ENCODE measurements around the gene TRPM3. TPM values are rescaled to one million over a fixed set of nuclear protein-coding genes. Genes with fewer than 3 reads are reported as not detected.

TRPM3 gene
- total RNA-seq, 1 donor from 2014 or later = not detected

GRCh38 chr9:70873506-70873905 lies 247.9 kb downstream of the TRPM3 start:
- H3K27ac Mint-ChIP-seq = no peak overlapping the region
- no peaks in the 10 kb centered on the region for H3K36me3 Mint-ChIP-seq (ENCODE audit: low read depth)
- DNase-seq = no peak
- H3K4me1 Mint-ChIP-seq = no peaks in the 10 kb centered on the region
- H3K9me3 Mint-ChIP-seq = no peaks in the 10 kb centered on the region
- no peak overlapping the region for H3K4me3 Mint-ChIP-seq
- H3K27me3 Mint-ChIP-seq = peaks cover 2% of the 10 kb centered on the region
- intact Hi-C loops (cut with micrococcal nuclease) = no loop called here

- DNase-seq = no peak
- H3K4me3 Mint-ChIP-seq = no peak overlapping the region
- H3K36me3 Mint-ChIP-seq (ENCODE audit: low read depth) = no peaks in the 10 kb centered on the region
- H3K4me1 Mint-ChIP-seq = no peaks in the 10 kb centered on the region
- H3K27me3 Mint-ChIP-seq = peaks cover 2% of the 10 kb centered on the region
- intact Hi-C loops (cut with micrococcal nuclease) = no loop called here
- no peak overlapping the region for H3K27ac Mint-ChIP-seq
- H3K9me3 Mint-ChIP-seq = no peaks in the 10 kb centered on the region
These were observed 252.5 kb downstream of the TRPM3 start for GRCh38 chr9:70868661-70869652.

- intact Hi-C loops (cut with micrococcal nuclease) = no loop called here
- Mint-ChIP-seq H3K36me3 (ENCODE audit: low read depth) (no peaks in the 10 kb centered on the region), H3K4me1 (no peaks in the 10 kb centered on the region), H3K9me3 (no peaks in the 10 kb centered on the region), H3K4me3 (no peak overlapping the region), H3K27me3 (peaks cover 2% of the 10 kb centered on the region), H3K27ac (no peak overlapping the region)
- DNase-seq = no peak
These were observed 253.4 kb downstream of the TRPM3 start for GRCh38 chr9:70868041-70868440.

- intact Hi-C loops (cut with micrococcal nuclease) = no loop called here
- Mint-ChIP-seq H3K4me3 (no peak overlapping the region), H3K27ac (no peak overlapping the region), H3K9me3 (no peaks in the 10 kb centered on the region), H3K36me3 (ENCODE audit: low read depth) (no peaks in the 10 kb centered on the region), H3K4me1 (no peaks in the 10 kb centered on the region), H3K27me3 (no peaks in the 10 kb centered on the region)
- no peak for DNase-seq
These were observed 255.9 kb downstream of the TRPM3 start for GRCh38 chr9:70865471-70865870.

- Mint-ChIP-seq H3K27me3 (no peaks in the 10 kb centered on the region), H3K4me3 (no peak overlapping the region), H3K9me3 (no peaks in the 10 kb centered on the region), H3K4me1 (no peaks in the 10 kb centered on the region), H3K36me3 (ENCODE audit: low read depth) (no peaks in the 10 kb centered on the region), H3K27ac (no peak overlapping the region)
- intact Hi-C loops (cut with micrococcal nuclease) = no loop called here
- DNase-seq = no peak
These were observed 259.6 kb downstream of the TRPM3 start for GRCh38 chr9:70861797-70862196.

GRCh38 chr9:70861376-70861775 lies 260.0 kb downstream of the TRPM3 start:
- Mint-ChIP-seq H3K27ac (no peak overlapping the region), H3K4me1 (no peaks in the 10 kb centered on the region), H3K27me3 (no peaks in the 10 kb centered on the region), H3K4me3 (no peak overlapping the region), H3K9me3 (no peaks in the 10 kb centered on the region), H3K36me3 (ENCODE audit: low read depth) (no peaks in the 10 kb centered on the region)
- intact Hi-C loops (cut with micrococcal nuclease) = no loop called here
- no peak for DNase-seq

GRCh38 chr9:70859694-70860093 lies 261.7 kb downstream of the TRPM3 start:
- DNase-seq = no peak
- Mint-ChIP-seq H3K4me3 (no peak overlapping the region), H3K27ac (no peak overlapping the region), H3K4me1 (no peaks in the 10 kb centered on the region), H3K9me3 (no peaks in the 10 kb centered on the region), H3K27me3 (no peaks in the 10 kb centered on the region), H3K36me3 (ENCODE audit: low read depth) (no peaks in the 10 kb centered on the region)
- intact Hi-C loops (cut with micrococcal nuclease) = no loop called here

GRCh38 chr9:70856411-70856810 lies 265.0 kb downstream of the TRPM3 start:
- no peak for DNase-seq
- H3K27me3 Mint-ChIP-seq = no peaks in the 10 kb centered on the region
- H3K4me1 Mint-ChIP-seq = no peaks in the 10 kb centered on the region
- intact Hi-C loops (cut with micrococcal nuclease) = no loop called here
- no peak overlapping the region for H3K27ac Mint-ChIP-seq
- H3K36me3 Mint-ChIP-seq (ENCODE audit: low read depth) = no peaks in the 10 kb centered on the region
- H3K9me3 Mint-ChIP-seq = no peaks in the 10 kb centered on the region
- H3K4me3 Mint-ChIP-seq = no peak overlapping the region

- no peaks in the 10 kb centered on the region for H3K4me1 Mint-ChIP-seq
- no peak overlapping the region for H3K4me3 Mint-ChIP-seq
- no peak for DNase-seq
- H3K27me3 Mint-ChIP-seq = no peaks in the 10 kb centered on the region
- no peaks in the 10 kb centered on the region for H3K36me3 Mint-ChIP-seq (ENCODE audit: low read depth)
- H3K9me3 Mint-ChIP-seq = no peaks in the 10 kb centered on the region
- no peak overlapping the region for H3K27ac Mint-ChIP-seq
- intact Hi-C loops (cut with micrococcal nuclease) = no loop called here
These were observed 268.6 kb downstream of the TRPM3 start for GRCh38 chr9:70852711-70853240.

- intact Hi-C loops (cut with micrococcal nuclease) = no loop called here
- Mint-ChIP-seq H3K9me3 (no peaks in the 10 kb centered on the region), H3K4me1 (no peaks in the 10 kb centered on the region), H3K27ac (no peak overlapping the region), H3K4me3 (no peak overlapping the region), H3K36me3 (ENCODE audit: low read depth) (no peaks in the 10 kb centered on the region), H3K27me3 (peaks cover 3% of the 10 kb centered on the region)
- no peak for DNase-seq
These were observed 281.2 kb downstream of the TRPM3 start for GRCh38 chr9:70840266-70840665.

- intact Hi-C loops (cut with micrococcal nuclease) = no loop called here
- H3K4me3 Mint-ChIP-seq = no peak overlapping the region
- no peak for DNase-seq
- no peaks in the 10 kb centered on the region for H3K4me1 Mint-ChIP-seq
- H3K9me3 Mint-ChIP-seq = no peaks in the 10 kb centered on the region
- H3K36me3 Mint-ChIP-seq (ENCODE audit: low read depth) = no peaks in the 10 kb centered on the region
- H3K27me3 Mint-ChIP-seq = peaks cover 2% of the 10 kb centered on the region
- no peak overlapping the region for H3K27ac Mint-ChIP-seq
These were observed 286.1 kb downstream of the TRPM3 start for GRCh38 chr9:70835323-70835722.

- H3K36me3 Mint-ChIP-seq (ENCODE audit: low read depth) = no peaks in the 10 kb centered on the region
- H3K9me3 Mint-ChIP-seq = no peaks in the 10 kb centered on the region
These were observed 288.9 kb downstream of the TRPM3 start for GRCh38 chr9:70832492-70832891.

GRCh38 chr9:70830618-70831017 lies 290.8 kb downstream of the TRPM3 start:
- peaks cover 1% of the 10 kb centered on the region for H3K27me3 Mint-ChIP-seq
- no peak overlapping the region for H3K4me3 Mint-ChIP-seq
- no peak overlapping the region for H3K27ac Mint-ChIP-seq
- H3K4me1 Mint-ChIP-seq = no peaks in the 10 kb centered on the region
- H3K36me3 Mint-ChIP-seq (ENCODE audit: low read depth) = no peaks in the 10 kb centered on the region
- no peak for DNase-seq
- intact Hi-C loops (cut with micrococcal nuclease) = no loop called here
- no peaks in the 10 kb centered on the region for H3K9me3 Mint-ChIP-seq

More at GRCh38 chr9:70832492-70832891, 288.9 kb downstream of the TRPM3 start:
- Mint-ChIP-seq H3K27me3 (peaks cover 1% of the 10 kb centered on the region), H3K27ac (no peak overlapping the region), H3K4me1 (no peaks in the 10 kb centered on the region), H3K4me3 (no peak overlapping the region)
- DNase-seq = no peak
- intact Hi-C loops (cut with micrococcal nuclease) = no loop called here

GRCh38 chr9:70829591-70830265 lies 291.7 kb downstream of the TRPM3 start:
- Mint-ChIP-seq H3K27ac (no peak overlapping the region), H3K36me3 (ENCODE audit: low read depth) (no peaks in the 10 kb centered on the region), H3K4me1 (no peaks in the 10 kb centered on the region), H3K9me3 (no peaks in the 10 kb centered on the region), H3K27me3 (peaks cover 1% of the 10 kb centered on the region), H3K4me3 (no peak overlapping the region)
- no peak for DNase-seq
- intact Hi-C loops (cut with micrococcal nuclease) = no loop called here
